NCI-H1436 treated with DMSO at 0.1 percent for 48 hours (cell line): ENCODE results near the gene SLC6A19.

Experiments
- DNase-seq: peaks from one replicate; lab custom pipeline; 2025; lab: John Stamatoyannopoulos, UW

The SLC6A19 gene

GRCh38 chr5:1244255-1244654 is 42.9 kb downstream of the SLC6A19 start:
- DNase-seq = no peak

DNA sequence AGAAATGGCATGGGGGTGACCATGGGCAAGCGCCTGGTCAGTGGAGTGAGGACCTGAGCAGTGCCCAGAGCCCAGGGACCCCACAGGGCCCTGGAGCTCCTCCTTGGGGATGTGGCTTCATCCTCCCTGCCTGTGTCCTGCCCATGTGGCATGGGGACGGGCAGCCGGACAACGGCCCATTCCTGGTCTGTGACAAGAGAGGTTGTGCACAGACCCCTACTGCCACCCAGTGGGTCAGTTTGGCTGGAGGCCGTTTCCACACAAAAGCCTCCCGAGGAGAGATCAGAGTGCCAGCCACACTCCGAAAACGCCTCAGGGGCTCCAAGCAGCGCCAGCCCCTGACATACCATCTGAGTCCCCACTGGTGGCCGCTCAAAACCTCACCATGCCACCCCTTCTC is 43.6 kb downstream of the SLC6A19 start:
- no peak for DNase-seq

DNA sequence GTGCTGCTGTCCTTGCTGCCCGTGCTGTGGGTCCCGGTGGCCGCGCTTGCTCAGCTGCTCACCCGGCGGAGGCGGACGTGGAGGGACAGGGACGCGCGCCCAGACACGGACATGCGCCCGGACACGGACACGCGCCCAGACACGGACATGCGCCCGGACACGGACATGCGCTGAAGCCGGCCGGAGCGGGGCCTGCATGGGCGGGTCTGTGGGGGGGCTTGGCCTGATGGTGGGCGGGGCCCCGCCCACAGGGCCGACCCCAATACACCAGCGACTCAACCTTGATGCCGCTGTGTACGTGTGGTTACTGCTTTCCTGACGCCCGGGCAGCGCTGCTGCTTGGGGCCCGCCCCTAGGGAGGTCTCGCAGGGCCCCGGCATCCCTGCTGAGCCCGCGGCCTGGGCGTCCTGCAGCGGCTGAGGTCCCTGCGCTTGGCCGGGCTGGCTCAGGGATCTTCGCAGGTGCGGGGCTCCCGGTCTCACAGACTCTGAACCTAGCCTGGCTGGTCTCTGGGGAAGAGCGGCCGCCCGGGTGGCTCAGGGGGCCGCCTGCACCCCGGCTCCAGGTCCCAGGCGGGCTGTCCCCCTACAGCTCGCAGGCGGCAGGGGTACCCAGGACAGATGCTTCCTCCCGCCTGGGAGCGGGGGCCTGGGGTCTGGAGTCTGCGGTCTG is 44.6 kb downstream of the SLC6A19 start:
- DNase-seq = no peak

DNA sequence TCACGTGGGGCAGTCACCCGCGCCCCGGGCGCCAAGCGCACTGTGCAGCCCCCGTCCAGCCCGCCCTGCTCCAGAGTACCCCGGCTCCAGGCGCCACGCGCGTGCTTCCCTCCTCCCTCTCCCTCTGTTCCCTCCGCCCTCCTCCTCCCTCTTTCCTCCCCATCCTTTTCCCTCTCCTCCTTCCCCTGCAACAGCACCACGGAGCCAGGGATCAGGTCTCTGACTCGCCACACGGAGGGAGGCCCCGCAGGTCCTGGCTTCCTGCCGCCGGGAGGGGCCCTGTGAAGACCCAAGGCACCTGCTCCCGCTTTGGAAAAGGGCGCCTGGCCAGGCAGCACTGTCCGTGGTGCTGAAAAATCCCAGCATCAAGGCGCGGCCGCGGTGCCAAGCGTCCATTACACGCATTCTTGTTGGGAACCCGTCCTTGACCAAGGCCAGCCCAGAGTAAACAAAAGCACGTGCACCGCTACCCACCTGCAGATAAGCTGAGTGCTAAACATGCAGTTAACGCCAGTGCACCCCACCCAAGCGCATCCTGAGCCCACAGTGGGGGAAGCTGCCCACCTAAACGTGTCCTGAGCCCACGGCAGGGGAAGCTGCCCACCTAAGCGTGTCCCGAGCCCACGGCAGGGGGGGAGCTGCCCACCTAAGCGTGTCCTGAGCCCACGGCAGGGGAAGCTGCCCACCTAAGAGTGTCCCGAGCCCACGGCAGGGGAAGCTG is 45.5 kb downstream of the SLC6A19 start:
- no peak for DNase-seq

- no peak for DNase-seq
Measured at GRCh38 chr5:1247811-1248210, 46.4 kb downstream of the SLC6A19 start.

GRCh38 chr5:1249366-1250280 is 48.2 kb downstream of the SLC6A19 start:
- no peak for DNase-seq

DNA sequence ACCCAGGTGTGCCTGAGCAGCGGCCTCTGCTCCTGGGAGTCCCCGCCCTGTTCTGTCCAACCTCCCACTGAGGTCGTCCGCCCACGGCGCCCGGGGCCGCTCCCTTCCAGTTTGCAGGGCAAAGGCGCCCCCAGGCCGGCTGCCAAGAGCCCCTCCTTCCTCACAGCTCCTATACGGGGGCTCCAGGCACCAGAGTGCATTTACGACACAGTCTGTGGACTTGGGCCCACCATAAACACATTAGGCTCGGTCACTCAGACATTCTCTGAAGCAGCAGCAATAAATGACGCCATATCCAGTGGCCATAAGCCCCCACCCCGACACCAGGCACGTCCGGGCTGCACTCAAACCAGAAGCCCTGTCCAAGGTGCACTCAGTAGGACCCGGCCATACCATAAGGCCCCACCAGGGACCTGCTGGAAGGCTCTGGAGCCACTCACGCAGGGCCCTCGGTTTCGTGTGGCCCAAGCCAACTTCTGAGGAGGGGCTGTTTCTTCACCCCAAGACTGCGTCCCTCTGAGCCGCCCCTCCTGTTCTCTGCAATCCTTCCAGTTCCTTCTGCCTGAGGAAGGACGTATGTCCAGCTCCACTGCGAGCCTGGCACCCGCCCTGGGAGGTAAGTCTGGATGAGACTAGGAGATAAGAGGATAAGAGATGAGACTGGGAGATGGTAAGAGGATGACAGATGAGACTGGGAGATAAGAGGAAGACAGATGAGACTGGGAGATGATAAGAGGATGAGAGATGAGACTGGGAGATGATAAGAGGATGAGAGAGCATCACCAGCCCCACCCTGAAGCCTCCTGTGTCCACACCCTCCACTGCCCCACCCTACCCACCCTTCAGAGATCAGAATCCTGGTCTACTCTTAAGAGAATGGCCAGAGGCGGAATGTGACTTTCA is 50.5 kb downstream of the SLC6A19 start:
- DNase-seq = no peak

GRCh38 chr5:1252681-1253080 is 51.3 kb downstream of the SLC6A19 start:
- no peak for DNase-seq

GRCh38 chr5:1253456-1254105 is 52.2 kb downstream of the SLC6A19 start:
- no peak for DNase-seq

- no peak for DNase-seq
Measured at GRCh38 chr5:1254196-1254595, 52.8 kb downstream of the SLC6A19 start.

GRCh38 chr5:1255081-1255561 is 53.7 kb downstream of the SLC6A19 start:
- no peak for DNase-seq

GRCh38 chr5:1256776-1257175 is 55.4 kb downstream of the SLC6A19 start:
- no peak for DNase-seq

- DNase-seq = no peak
Measured at GRCh38 chr5:1257363-1257762, 56.0 kb downstream of the SLC6A19 start.

DNA sequence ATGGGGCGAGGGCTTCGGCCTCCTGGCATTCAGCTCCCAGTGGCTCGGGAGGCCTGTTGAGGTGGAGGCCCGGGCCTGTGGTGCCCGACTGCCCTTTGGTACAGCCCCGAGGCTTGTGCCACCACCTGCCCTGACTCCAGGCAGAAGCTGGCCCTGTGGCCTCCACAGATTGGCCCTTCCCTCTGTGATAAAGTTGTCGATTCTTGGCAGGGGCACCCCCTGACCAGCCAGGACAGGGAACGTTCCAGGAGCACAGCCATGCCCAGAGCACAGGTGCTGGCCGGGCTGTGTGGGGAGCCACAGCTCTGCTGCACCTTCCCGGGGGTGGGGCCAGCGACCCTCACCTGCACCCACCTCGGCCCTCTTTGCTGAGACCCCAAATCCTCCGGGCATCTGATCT is 56.4 kb downstream of the SLC6A19 start:
- DNase-seq = no peak

DNA sequence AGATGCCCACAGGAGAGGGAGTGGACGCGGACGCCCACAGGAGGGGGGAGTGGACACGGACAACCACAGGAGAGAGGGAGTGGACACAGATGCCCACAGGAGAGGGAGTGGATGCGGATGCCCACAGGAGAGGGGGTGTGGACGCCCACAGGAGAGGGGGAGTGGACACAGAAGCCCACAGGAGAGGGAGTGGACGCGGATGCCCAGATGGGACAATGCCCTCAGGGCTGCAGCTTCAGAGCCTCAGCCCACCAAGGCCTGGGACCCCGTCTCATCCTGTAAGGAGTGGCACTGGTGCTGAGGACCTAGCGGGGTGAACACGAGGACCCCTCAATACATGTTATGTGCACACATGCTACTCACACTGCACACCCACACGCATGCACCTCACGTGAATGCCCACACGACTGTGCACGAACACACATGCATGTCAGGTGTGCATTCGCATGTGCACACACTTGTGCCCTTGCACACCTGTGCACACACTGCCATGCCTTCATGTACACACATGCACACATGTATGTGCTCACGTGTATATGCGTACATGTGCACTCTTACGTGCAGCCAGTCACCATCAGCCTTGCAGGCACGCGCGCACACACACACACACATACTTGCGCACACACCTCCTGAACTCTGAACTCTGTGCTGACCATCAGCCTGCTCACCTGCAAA is 58.5 kb downstream of the SLC6A19 start:
- no peak for DNase-seq

DNA sequence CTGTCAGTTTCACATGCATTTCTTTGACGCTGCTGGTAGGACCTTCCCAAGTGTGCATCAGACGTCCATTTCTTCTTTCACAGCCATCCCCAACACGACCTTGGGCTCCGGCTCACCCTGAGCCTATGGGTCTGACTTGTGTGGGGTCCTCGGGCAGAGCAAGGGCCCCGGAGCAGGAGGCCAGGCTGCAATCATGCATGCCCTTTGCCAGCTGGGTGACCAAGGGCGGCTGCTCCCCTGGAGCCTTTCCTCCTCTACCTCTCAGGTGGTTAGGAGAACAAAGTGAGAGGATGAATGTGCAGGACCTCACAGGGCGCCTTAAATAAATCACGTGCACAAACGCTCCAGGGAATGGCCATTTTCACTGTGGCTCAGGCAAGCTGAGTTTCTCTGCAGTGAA is 60.2 kb downstream of the SLC6A19 start:
- no peak for DNase-seq

DNA sequence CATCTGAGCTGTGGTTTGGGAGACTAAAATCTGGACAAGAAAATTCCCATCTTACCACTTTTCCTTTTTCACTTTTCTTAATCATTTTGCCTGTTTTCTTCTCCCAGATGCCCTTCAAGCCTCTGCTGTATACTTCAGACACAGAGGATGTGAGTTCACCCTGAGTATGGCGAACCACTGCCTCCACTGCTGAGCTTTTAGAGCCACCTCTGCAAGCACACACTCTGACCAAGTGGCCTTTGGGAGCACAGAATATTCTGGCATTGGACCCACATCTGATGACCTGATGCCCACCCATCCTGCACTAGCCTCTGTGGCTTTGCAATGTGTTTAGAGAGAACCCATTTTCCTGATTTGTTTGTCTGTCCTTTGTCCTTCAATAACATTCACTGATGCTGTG is 61.0 kb downstream of the SLC6A19 start:
- no peak for DNase-seq

DNA sequence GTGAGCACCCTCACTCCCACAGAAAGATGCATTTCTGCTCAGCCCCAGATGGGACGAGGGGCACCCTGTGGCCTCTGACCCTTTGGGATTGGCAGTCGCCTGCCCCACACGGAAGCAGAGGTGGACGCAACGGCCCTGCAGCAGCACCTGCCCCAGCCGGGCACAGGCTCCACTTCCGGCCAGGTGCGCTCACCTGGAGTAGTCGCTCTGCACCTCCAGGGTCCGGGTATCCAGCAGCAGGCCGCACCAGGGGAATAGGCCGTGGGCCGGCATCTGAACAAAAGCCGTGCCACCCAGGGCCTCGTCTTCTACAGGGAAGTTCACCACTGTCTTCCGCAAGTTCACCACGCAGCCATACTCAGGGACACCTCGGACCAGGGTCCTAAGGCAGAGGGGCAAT is 62.8 kb downstream of the SLC6A19 start:
- no peak for DNase-seq

GRCh38 chr5:1265026-1265425 is 63.6 kb downstream of the SLC6A19 start:
- DNase-seq = no peak
